ENCODE measurements around the gene DNAH8.

Gene DNAH8

GRCh38 chr6:38976801-38977500 is 261.8 kb downstream of the DNAH8 start:
- TF ChIP-seq CTCF (IDR thresholded peaks at IDR 0.05; ENCODE audit: extremely low read depth, insufficient read depth, missing control alignments), result no peak
- DNase-seq (ENCODE audit: low spot score), result no peak
- in situ Hi-C loops (cut with MboI; ENCODE audit: low pct_unique_long_range_greater_than_20kb, low sequenced_read_pairs, unreplicated experiment), result loop anchor here (25.0 kb wide), 1 partner anchor 335 kb away; the partner anchor contains the start of genes KCNK16 and KCNK17

- no peak for TF ChIP-seq CTCF (IDR thresholded peaks at IDR 0.05; ENCODE audit: extremely low read depth, insufficient read depth, missing control alignments)
- DNase-seq (ENCODE audit: low spot score), result no peak
- in situ Hi-C loops (cut with MboI; ENCODE audit: low pct_unique_long_range_greater_than_20kb, low sequenced_read_pairs, unreplicated experiment), result loop anchor here (25.0 kb wide), 1 partner anchor 334 kb away; the partner anchor contains the start of genes KCNK16 and KCNK17
These were observed 263.1 kb downstream of the DNAH8 start for GRCh38 chr6:38978139-38978704.

GRCh38 chr6:38982470-38982869 is 267.4 kb downstream of the DNAH8 start:
- in situ Hi-C loops (cut with MboI; ENCODE audit: low pct_unique_long_range_greater_than_20kb, low sequenced_read_pairs, unreplicated experiment), result loop anchor here (25.0 kb wide), 1 partner anchor 330 kb away; the partner anchor contains the start of genes KCNK16 and KCNK17
- TF ChIP-seq CTCF (IDR thresholded peaks at IDR 0.05; ENCODE audit: extremely low read depth, insufficient read depth, missing control alignments), result no peak
- no peak for DNase-seq (ENCODE audit: low spot score)

- in situ Hi-C loops (cut with MboI; ENCODE audit: low pct_unique_long_range_greater_than_20kb, low sequenced_read_pairs, unreplicated experiment), result loop anchor here (25.0 kb wide), 1 partner anchor 328 kb away; the partner anchor contains the start of genes KCNK16 and KCNK17
These were observed 269.6 kb downstream of the DNAH8 start for GRCh38 chr6:38984723-38985122.

GRCh38 chr6:38985839-38986238 is 270.7 kb downstream of the DNAH8 start:
- no peak for DNase-seq (ENCODE audit: low spot score)
- in situ Hi-C loops (cut with MboI; ENCODE audit: low pct_unique_long_range_greater_than_20kb, low sequenced_read_pairs, unreplicated experiment), result loop anchor here (25.0 kb wide), 1 partner anchor 326 kb away; the partner anchor contains the start of genes KCNK16 and KCNK17
- no peak for TF ChIP-seq CTCF (IDR thresholded peaks at IDR 0.05; ENCODE audit: extremely low read depth, insufficient read depth, missing control alignments)

More at GRCh38 chr6:38984723-38985122, 269.6 kb downstream of the DNAH8 start:
- no peak for DNase-seq (ENCODE audit: low spot score)
- no peak for TF ChIP-seq CTCF (IDR thresholded peaks at IDR 0.05; ENCODE audit: extremely low read depth, insufficient read depth, missing control alignments)

- in situ Hi-C loops (cut with MboI; ENCODE audit: low pct_unique_long_range_greater_than_20kb, low sequenced_read_pairs, unreplicated experiment), result loop anchor here (25.0 kb wide), 1 partner anchor 325 kb away; the partner anchor contains the start of genes KCNK16 and KCNK17
These were observed 272.4 kb downstream of the DNAH8 start for GRCh38 chr6:38987503-38987902.

More at GRCh38 chr6:38987503-38987902, 272.4 kb downstream of the DNAH8 start:
- no peak for DNase-seq (ENCODE audit: low spot score)
- TF ChIP-seq CTCF (IDR thresholded peaks at IDR 0.05; ENCODE audit: extremely low read depth, insufficient read depth, missing control alignments), result no peak
